Esophagus squamous epithelium (tissue), 4 donors: Measurements from ENCODE around the gene STK32C.

Experiments used
- POLR2A ChIP-seq, 4 donors: fragments of 450-650 bp; IDR thresholded peaks; one replicate each; pipeline ENCODE4 v1.6.1; 2017; ENCODE audit warnings: antibody characterized with exemption in 4 of 4, mild to moderate bottlenecking in 4 of 4, moderate library complexity in 3 of 4
- TF ChIP-seq, protein P1 (sequence below), 6 experiments: fragments of 450-650 bp in 4 of 6; fragments of 200-600 bp in 2 of 6; sonication (generic) in 2 of 6; IDR thresholded peaks; one replicate each; pipeline ENCODE4 v1.5.1; 2016 to 2019; ENCODE audit warnings: antibody characterized with exemption in 6 of 6, mild to moderate bottlenecking in 4 of 6, moderate library complexity in 4 of 6

DNA sequence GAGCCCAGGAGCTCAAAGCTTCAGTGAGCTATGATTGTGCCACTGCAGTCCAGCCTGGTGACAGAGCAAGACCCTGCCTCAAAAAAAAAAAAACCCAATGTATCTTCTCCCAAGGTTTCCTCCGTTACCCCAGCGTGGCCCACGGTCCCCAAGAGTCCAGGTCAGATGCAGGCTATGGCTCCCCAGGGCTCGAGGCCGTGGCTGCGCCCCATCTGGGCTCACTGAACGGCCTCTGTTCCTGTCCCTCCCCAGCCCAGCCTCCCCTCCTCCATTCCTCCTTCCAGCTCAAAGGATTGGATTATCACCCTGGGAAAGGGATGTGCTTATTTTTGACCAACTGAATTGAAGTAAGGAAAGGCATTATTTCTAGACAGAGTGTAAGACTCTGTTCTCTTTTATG is 31.0 kb downstream of the STK32C start:
- TF ChIP-seq, protein P1, sequence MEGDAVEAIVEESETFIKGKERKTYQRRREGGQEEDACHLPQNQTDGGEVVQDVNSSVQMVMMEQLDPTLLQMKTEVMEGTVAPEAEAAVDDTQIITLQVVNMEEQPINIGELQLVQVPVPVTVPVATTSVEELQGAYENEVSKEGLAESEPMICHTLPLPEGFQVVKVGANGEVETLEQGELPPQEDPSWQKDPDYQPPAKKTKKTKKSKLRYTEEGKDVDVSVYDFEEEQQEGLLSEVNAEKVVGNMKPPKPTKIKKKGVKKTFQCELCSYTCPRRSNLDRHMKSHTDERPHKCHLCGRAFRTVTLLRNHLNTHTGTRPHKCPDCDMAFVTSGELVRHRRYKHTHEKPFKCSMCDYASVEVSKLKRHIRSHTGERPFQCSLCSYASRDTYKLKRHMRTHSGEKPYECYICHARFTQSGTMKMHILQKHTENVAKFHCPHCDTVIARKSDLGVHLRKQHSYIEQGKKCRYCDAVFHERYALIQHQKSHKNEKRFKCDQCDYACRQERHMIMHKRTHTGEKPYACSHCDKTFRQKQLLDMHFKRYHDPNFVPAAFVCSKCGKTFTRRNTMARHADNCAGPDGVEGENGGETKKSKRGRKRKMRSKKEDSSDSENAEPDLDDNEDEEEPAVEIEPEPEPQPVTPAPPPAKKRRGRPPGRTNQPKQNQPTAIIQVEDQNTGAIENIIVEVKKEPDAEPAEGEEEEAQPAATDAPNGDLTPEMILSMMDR (IDR thresholded peaks at IDR 0.05): no peak
- TF ChIP-seq POLR2A (IDR thresholded peaks at IDR 0.05): no peak
